HepG2 (cell line): Measurements from ENCODE around the gene FOXK2. TPM values are rescaled to one million over a fixed set of nuclear protein-coding genes. Genes with fewer than 3 reads are reported as not detected.
A peak's percentile ranks its signal among the peaks of the same experiment; 100 is the strongest.

Source experiments
- CEBPZ ChIP-seq: IDR thresholded peaks from 2 replicates; pipeline ENCODE4 v1.6.1; 2012; ENCODE audit warnings: low read length, improper control_type of control experiment
- DBP ChIP-seq: sonication (generic); formaldehyde crosslinking; IDR thresholded peaks from 2 replicates; pipeline ENCODE4 v1.4.0; 2020; ENCODE audit warnings: missing genetic modification reagents; ENCODE audit errors: not compliant biosample characterization
- FIP1L1 ChIP-seq: fragments of 200-400 bp; formaldehyde crosslinking; IDR thresholded peaks from 2 replicates; pipeline ENCODE4 v1.6.1; 2018; ENCODE audit warnings: low read depth, mild to moderate bottlenecking, low read length, moderate library complexity, borderline replicate concordance; ENCODE audit not compliant: insufficient read depth
- FOXK2 ChIP-seq: fragments of 450-650 bp; IDR thresholded peaks from 2 replicates; pipeline ENCODE4 v1.6.1; 2016
- FOXM1 ChIP-seq: sonication (generic); formaldehyde crosslinking; IDR thresholded peaks from 2 replicates; pipeline ENCODE4 v1.5.0; 2020; ENCODE audit warnings: missing genetic modification reagents
- HOXA5 ChIP-seq: sonication (generic); formaldehyde crosslinking; IDR thresholded peaks from 2 replicates; pipeline ENCODE4 v1.4.0; 2020; ENCODE audit warnings: missing genetic modification reagents
- HOXD1 ChIP-seq: sonication (generic); formaldehyde crosslinking; IDR thresholded peaks from 2 replicates; pipeline ENCODE4 v1.5.0; 2020; ENCODE audit warnings: missing genetic modification reagents
- MEIS2 ChIP-seq: sonication (generic); formaldehyde crosslinking; IDR thresholded peaks from 2 replicates; pipeline ENCODE4 v1.9.0; 2021; ENCODE audit warnings: mild to moderate bottlenecking, missing genetic modification reagents
- MLLT10 ChIP-seq: sonication (generic); formaldehyde crosslinking; IDR thresholded peaks from 2 replicates; pipeline ENCODE4 v1.4.0; 2020; ENCODE audit warnings: missing genetic modification reagents
- MXD1 ChIP-seq: sonication (generic); formaldehyde crosslinking; IDR thresholded peaks from 2 replicates; pipeline ENCODE4 v1.4.0; 2020; ENCODE audit warnings: mild to moderate bottlenecking, missing genetic modification reagents
- PRDM15 ChIP-seq: sonication (generic); formaldehyde crosslinking; IDR thresholded peaks from 2 replicates; pipeline ENCODE4 v1.4.0; 2020; ENCODE audit warnings: missing genetic modification reagents
- SNAI1 ChIP-seq: sonication (generic); formaldehyde crosslinking; IDR thresholded peaks from 2 replicates; pipeline ENCODE4 v1.5.0; 2020; ENCODE audit warnings: mild to moderate bottlenecking, missing genetic modification reagents, borderline replicate concordance
- SOX13 ChIP-seq, 3 experiments: fragments of 450-650 bp in 1 of 3; sonication (generic) in 1 of 3; formaldehyde crosslinking in 1 of 3; IDR thresholded peaks in 2 of 3; conservative IDR thresholded peaks in 1 of 3; 2 replicates each; pipeline versions ENCODE4 v1.5.0 to v1.6.1; 2016 to 2020; ENCODE audit warnings: antibody characterized with exemption in 1 of 3, mild to moderate bottlenecking in 1 of 3, missing compliant biosample characterization in 1 of 3, missing genetic modification reagents in 1 of 3, moderate library complexity in 1 of 3
- ZFP36L2 ChIP-seq: sonication (generic); formaldehyde crosslinking; IDR thresholded peaks from 2 replicates; pipeline ENCODE4 v1.4.0; 2020; ENCODE audit warnings: missing genetic modification reagents
- ZNF296 ChIP-seq: sonication (generic); formaldehyde crosslinking; conservative IDR thresholded peaks from 2 replicates; pipeline ENCODE4 v1.5.0; 2020; ENCODE audit warnings: mild to moderate bottlenecking, missing genetic modification reagents
- ZNF331 ChIP-seq: sonication (generic); formaldehyde crosslinking; IDR thresholded peaks from 2 replicates; pipeline ENCODE4 v1.4.0; 2020; ENCODE audit warnings: missing genetic modification reagents
- ZNF644 ChIP-seq: IDR thresholded peaks from 2 replicates; pipeline ENCODE4 v1.6.1; 2016; ENCODE audit warnings: low read depth
- ZNF710 ChIP-seq: sonication (generic); formaldehyde crosslinking; IDR thresholded peaks from 2 replicates; pipeline ENCODE4 v1.5.0; 2020; ENCODE audit warnings: mild to moderate bottlenecking, missing genetic modification reagents, borderline replicate concordance
- ZNF790 ChIP-seq: sonication (generic); formaldehyde crosslinking; IDR thresholded peaks from 2 replicates; pipeline ENCODE4 v1.8.0; 2022; ENCODE audit warnings: missing genetic modification reagents, mild to moderate bottlenecking, borderline replicate concordance
- ZNF816 ChIP-seq: sonication (generic); formaldehyde crosslinking; IDR thresholded peaks from 2 replicates; pipeline ENCODE4 v1.8.0; 2022; ENCODE audit warnings: missing genetic modification reagents, mild to moderate bottlenecking, borderline replicate concordance
- polyA plus RNA-seq, 8 experiments: library from polyadenylated mRNA; depleted of rRNA in 3 of 8; stranded (reverse) in 7 of 8; unstranded in 1 of 8; fragments of >200 nt; fragmentation: Illumina TruSeq in 4 of 8; extraction: Trizol in 4 of 8; gene quantifications; 2 replicates each; pipeline versions ENCODE4 v1.2.1 to v1.2.3, GENCODE V29; 2011 to 2016; ENCODE audit warnings: low read depth in 4 of 8, missing spikeins in 1 of 8, mixed read lengths in 1 of 8; ENCODE audit not compliant: insufficient read depth in 1 of 8
- total RNA-seq, 5 experiments: library from RNA; depleted of rRNA; stranded (reverse); fragments of >200 nt; fragmentation: Illumina TruSeq; extraction: Trizol; gene quantifications; 2 replicates each; pipeline ENCODE4 v1.2.3, GENCODE V29; 2016; ENCODE audit warnings: low read depth in 1 of 5

FOXK2 gene
- total and polyA plus RNA-seq, 2 of the 13 experiments (the other 11 are each of a cell fraction or from before 2014, with no cell fraction given): 67.1 to 67.2 TPM

GRCh38 chr17:82524540-82524939 is 5.0 kb downstream of the FOXK2 start (continued):
- TF ChIP-seq SOX13 (IDR thresholded peaks at IDR 0.05): no peak
- TF ChIP-seq SOX13 (CRISPR knock-in tag; conservative IDR thresholded peaks at IDR 0.05 in 1 of 2, IDR thresholded peaks at IDR 0.05 in 1 of 2): 0 out of 4 replicates have a peak, but pooled peaks of 1 of the 2 experiments have one; percentile 8
- TF ChIP-seq SNAI1 (CRISPR knock-in tag): 0 out of 2 replicates have a peak, but pooled peaks have one; percentile 29
- no peak for TF ChIP-seq HOXA5 (CRISPR knock-in tag)
- no peak for TF ChIP-seq CEBPZ
- TF ChIP-seq ZNF790: no peak
- no peak for TF ChIP-seq MLLT10 (CRISPR knock-in tag)
- TF ChIP-seq FOXK2: no peak
- peak; percentile 55; the same call in 1 of the 2 replicates for TF ChIP-seq MXD1 (CRISPR knock-in tag)
- no peak for TF ChIP-seq DBP (CRISPR knock-in tag)
- no peak for TF ChIP-seq ZNF816 (CRISPR knock-in tag)
- TF ChIP-seq HOXD1: no peak
- TF ChIP-seq ZNF296 (CRISPR knock-in tag): no peak
- no peak for TF ChIP-seq ZFP36L2 (CRISPR knock-in tag)
- 0 out of 2 replicates have a peak, but pooled peaks have one; percentile 12 for TF ChIP-seq MEIS2 (CRISPR knock-in tag)
- peak; percentile 31; the same call in 1 of the 2 replicates for TF ChIP-seq ZNF710 (CRISPR knock-in tag)
- no peak for TF ChIP-seq ZNF644 (CRISPR knock-in tag)
- TF ChIP-seq FIP1L1: 0 out of 2 replicates have a peak, but pooled peaks have one; percentile 52
- no peak for TF ChIP-seq FOXM1 (CRISPR knock-in tag)
- TF ChIP-seq PRDM15 (CRISPR knock-in tag): peak; percentile 78; the same call in 1 of the 2 replicates
- TF ChIP-seq ZNF331 (CRISPR knock-in tag): no peak
